ENCODE results near the gene CACNB2. TPM values are rescaled to one million over a fixed set of nuclear protein-coding genes. Genes with fewer than 3 reads are reported as not detected.

Gene CACNB2
- polyA plus RNA-seq, 2 of the 4 experiments (the other 2 are of a cell fraction): not detected

- DNase-seq (ENCODE audit: low read depth in 1 of 2, low spot score in 1 of 2): no peak
- POLR2A ChIA-PET: no interaction called here
- WGBS (ENCODE audit: missing lambda C conversion rate): 51% methylated on average over 5 of the region's 5 CpGs
These were observed 236.4 kb downstream of the CACNB2 start for GRCh38 chr10:18376650-18377049.

GRCh38 chr10:18377898-18378297 lies 237.7 kb downstream of the CACNB2 start:
- DNase-seq (ENCODE audit: low read depth in 1 of 2, low spot score in 1 of 2) (no peak), FAIRE-seq (no peak), ATAC-seq (no peak)
- TF ChIP-seq CBX2 (IDR thresholded peaks at IDR 0.05; ENCODE audit: borderline replicate concordance, low read depth) (no peak), ZNF302 (CRISPR knock-in tag; IDR thresholded peaks at IDR 0.05) (no peak), BHLHE40 (IDR thresholded peaks at IDR 0.05; ENCODE audit: low read depth, low read length) (no peak), FOSL2 (IDR thresholded peaks at IDR 0.05) (no peak), FOSL2 (CRISPR knock-in tag; IDR thresholded peaks at IDR 0.05) (no peak), FOSB (CRISPR knock-in tag; IDR thresholded peaks at IDR 0.05) (no peak), NPAS2 (CRISPR knock-in tag; IDR thresholded peaks at IDR 0.05; ENCODE audit: borderline replicate concordance) (no peak), BCL3 (IDR thresholded peaks at IDR 0.05) (no peak), SREBF2 (IDR thresholded peaks at IDR 0.05) (no peak), REST (IDR thresholded peaks at IDR 0.05) (no peak), POLR2A (IDR thresholded peaks at IDR 0.05; ENCODE audit: low read length) (no peak), RARB (CRISPR knock-in tag; IDR thresholded peaks at IDR 0.05) (no peak), PBX3 (IDR thresholded peaks at IDR 0.05) (no peak), CTCF (IDR thresholded peaks at IDR 0.05) (no peak), CEBPB (IDR thresholded peaks at IDR 0.05) (no peak), HEYL (CRISPR knock-in tag; IDR thresholded peaks at IDR 0.05) (no peak), RAD21 (conservative IDR thresholded peaks at IDR 0.05 in 1 of 2, IDR thresholded peaks at IDR 0.05 in 1 of 2) (no peak), HMGXB4 (CRISPR knock-in tag; IDR thresholded peaks at IDR 0.05; ENCODE audit: borderline replicate concordance) (no peak), HES2 (IDR thresholded peaks at IDR 0.05) (no peak), EHF (CRISPR knock-in tag; IDR thresholded peaks at IDR 0.05) (no peak), MYC (IDR thresholded peaks at IDR 0.05; ENCODE audit: borderline replicate concordance, low read length) (no peak)
- H3K9me3 ChIP-seq: no peaks in the 10 kb centered on the region
- no peak overlapping the region for H3K27ac ChIP-seq
- 41% methylated on average over 2 of the region's 2 CpGs for WGBS (ENCODE audit: missing lambda C conversion rate)
- POLR2A ChIA-PET: no interaction called here
- CTCF ChIA-PET: interaction anchor here (0.7 kb wide), 1 partner anchor 25 kb away, joined by 3 read pairs; no protein-coding TSS in a partner anchor
- H3K4me1 ChIP-seq: no peaks in the 10 kb centered on the region
- no peak overlapping the region for H3K4me2 ChIP-seq
- no peak overlapping the region for H3K4me3 ChIP-seq

More at GRCh38 chr10:18376650-18377049, 236.4 kb downstream of the CACNB2 start:
- Histone ChIP-seq H3K27ac (no peak overlapping the region), H3K4me2 (no peak overlapping the region), H3K4me1 (no peaks in the 10 kb centered on the region), H3K9me3 (no peaks in the 10 kb centered on the region), H3K4me3 (no peak overlapping the region)
- FAIRE-seq: no peak
- TF ChIP-seq ESRRA (IDR thresholded peaks at IDR 0.05; ENCODE audit: borderline replicate concordance, low read length) (no peak), USF2 (IDR thresholded peaks at IDR 0.05) (no peak)
- CTCF ChIA-PET: interaction anchor here (0.5 kb wide), 1 partner anchor 11 kb away, joined by 3 read pairs; no protein-coding TSS in a partner anchor
- no peak for ATAC-seq

Measured in A549 (cell line).